HUES6 (cell line): Measurements from ENCODE around the gene TUBA4A.

Source experiments
- H3K27ac ChIP-seq: 2 replicates; pipeline ENCODE4 v1.7.0; 2013; ENCODE audit warnings: low read depth, mild to moderate bottlenecking, low read length, inconsistent platforms
- H3K27me3 ChIP-seq: 2 replicates; pipeline ENCODE4 v1.6.1; 2013; ENCODE audit warnings: low read length; ENCODE audit not compliant: control insufficient read depth, insufficient read depth
- H3K36me3 ChIP-seq: 2 replicates; pipeline ENCODE4 v1.6.1; 2013; ENCODE audit warnings: low read length; ENCODE audit not compliant: control insufficient read depth, insufficient read depth
- H3K4me1 ChIP-seq: 2 replicates; pipeline ENCODE4 v1.6.1; 2013; ENCODE audit warnings: low read length; ENCODE audit not compliant: control insufficient read depth, insufficient read depth
- H3K4me3 ChIP-seq: 2 replicates; pipeline ENCODE4 v1.5.1; 2013; ENCODE audit warnings: low read depth, low read length
- H3K9ac ChIP-seq: one replicate; pipeline ENCODE4 v1.6.1; 2013; ENCODE audit warnings: mild to moderate bottlenecking, low read length
- H3K9me3 ChIP-seq: 2 replicates; pipeline ENCODE4 v1.6.1; 2013; ENCODE audit warnings: low read depth, low read length; ENCODE audit not compliant: control insufficient read depth, insufficient read depth

Gene TUBA4A

GRCh38 chr2:219247678-219248642 lies 5.8 kb downstream of the TUBA4A start:
- Histone ChIP-seq H3K4me3 (no peak overlapping the region), H3K36me3 (peaks cover 26% of the 10 kb centered on the region), H3K27ac (no peak overlapping the region), H3K27me3 (peaks cover 25% of the 10 kb centered on the region), H3K4me1 (peaks cover 28% of the 10 kb centered on the region), H3K9ac (no peak overlapping the region), H3K9me3 (no peaks in the 10 kb centered on the region)

- no peak overlapping the region for H3K27ac ChIP-seq
- peaks cover 11% of the 10 kb centered on the region for H3K27me3 ChIP-seq
- no peak overlapping the region for H3K9ac ChIP-seq
- H3K9me3 ChIP-seq = no peaks in the 10 kb centered on the region
- peaks cover 16% of the 10 kb centered on the region for H3K4me1 ChIP-seq
- H3K36me3 ChIP-seq = peaks cover 26% of the 10 kb centered on the region
- H3K4me3 ChIP-seq = no peak overlapping the region
Measured at GRCh38 chr2:219246559-219246958, 7.2 kb downstream of the TUBA4A start.

GRCh38 chr2:219245899-219246230 lies 7.9 kb downstream of the TUBA4A start:
- Histone ChIP-seq H3K36me3 (peaks cover 26% of the 10 kb centered on the region), H3K9ac (peak overlapping the region; percentile 86), H3K27me3 (peaks cover 4% of the 10 kb centered on the region; the same call in 1 of the 2 replicates), H3K9me3 (no peaks in the 10 kb centered on the region), H3K4me1 (peaks cover 16% of the 10 kb centered on the region), H3K27ac (peak overlapping the region; percentile 68; the same call in 1 of the 2 replicates), H3K4me3 (peak overlapping the region; percentile 83)

- peaks cover under 1% of the 10 kb centered on the region; the same call in 1 of the 2 replicates for H3K27me3 ChIP-seq
- H3K36me3 ChIP-seq = peaks cover 21% of the 10 kb centered on the region
- peaks cover 16% of the 10 kb centered on the region for H3K4me1 ChIP-seq
- H3K4me3 ChIP-seq = peak within 1 kb of the TSS; percentile 83
- no peaks in the 10 kb centered on the region for H3K9me3 ChIP-seq
- peak within 1 kb of the TSS; percentile 68 for H3K27ac ChIP-seq
- H3K9ac ChIP-seq = peak within 1 kb of the TSS; percentile 86
Measured at GRCh38 chr2:219245148-219245898, 8.4 kb downstream of the TUBA4A start, which contains the start of the genes GLB1L and STK16. Gene GLB1L, minus strand, starts transcription at chr2:219245444. Its CDS starts 1,871 bp downstream, at chr2:219243573. Gene STK16, plus strand, starts transcription at chr2:219245479. Its CDS starts 521 bp downstream, at chr2:219246000.

- Histone ChIP-seq H3K9me3 (no peaks in the 10 kb centered on the region), H3K9ac (peak overlapping the region; percentile 86), H3K4me3 (peak overlapping the region; percentile 83), H3K27me3 (no peaks in the 10 kb centered on the region), H3K4me1 (peaks cover 16% of the 10 kb centered on the region), H3K36me3 (peaks cover 19% of the 10 kb centered on the region), H3K27ac (peak overlapping the region; percentile 68; the same call in 1 of the 2 replicates)
Measured at GRCh38 chr2:219244789-219245147, 8.9 kb downstream of the TUBA4A start.

GRCh38 chr2:219243291-219243761 lies 10.4 kb downstream of the TUBA4A start:
- Histone ChIP-seq H3K27me3 (no peaks in the 10 kb centered on the region), H3K4me1 (peaks cover 7% of the 10 kb centered on the region), H3K36me3 (peaks cover 19% of the 10 kb centered on the region), H3K4me3 (no peak overlapping the region), H3K9me3 (no peaks in the 10 kb centered on the region), H3K27ac (no peak overlapping the region), H3K9ac (no peak overlapping the region)

GRCh38 chr2:219234331-219234730 lies 19.4 kb downstream of the TUBA4A start:
- Histone ChIP-seq H3K4me3 (no peak overlapping the region), H3K36me3 (peaks cover 71% of the 10 kb centered on the region)

GRCh38 chr2:219230059-219230540 lies 23.6 kb downstream of the TUBA4A start:
- H3K9me3 ChIP-seq = no peaks in the 10 kb centered on the region
- peak overlapping the region; percentile 72 for H3K9ac ChIP-seq
- H3K27ac ChIP-seq = peak overlapping the region; percentile 8
- peaks cover 11% of the 10 kb centered on the region; the same call in 1 of the 2 replicates for H3K4me1 ChIP-seq
- H3K36me3 ChIP-seq = peaks cover 52% of the 10 kb centered on the region
- H3K4me3 ChIP-seq = peak overlapping the region; percentile 74
- no peaks in the 10 kb centered on the region for H3K27me3 ChIP-seq

More at GRCh38 chr2:219234331-219234730, 19.4 kb downstream of the TUBA4A start:
- H3K9me3 ChIP-seq = no peaks in the 10 kb centered on the region
- no peaks in the 10 kb centered on the region for H3K27me3 ChIP-seq
- no peak overlapping the region for H3K27ac ChIP-seq
- H3K4me1 ChIP-seq = 0 out of 2 replicates have a peak, but pooled peaks cover 3% of the 10 kb centered on the region
- H3K9ac ChIP-seq = no peak overlapping the region

GRCh38 chr2:219229305-219230058 lies 24.2 kb downstream of the TUBA4A start, which contains the start of the genes ANKZF1 and ATG9A:
Gene ANKZF1, plus strand, starts transcription at chr2:219229806. Its CDS starts 452 bp downstream, at chr2:219230258.
Gene ATG9A, minus strand, starts transcription at chr2:219229636. Its CDS starts 1,612 bp downstream, at chr2:219228024.
- Histone ChIP-seq H3K27ac (peak within 1 kb of the TSS; percentile 60), H3K27me3 (no peaks in the 10 kb centered on the region), H3K9ac (peak within 1 kb of the TSS; percentile 72), H3K4me3 (peak within 1 kb of the TSS; percentile 74), H3K9me3 (no peaks in the 10 kb centered on the region), H3K4me1 (peaks cover 11% of the 10 kb centered on the region; the same call in 1 of the 2 replicates), H3K36me3 (peaks cover 52% of the 10 kb centered on the region)

- H3K27me3 ChIP-seq = no peaks in the 10 kb centered on the region
- H3K9ac ChIP-seq = peak overlapping the region; percentile 71
- peaks cover 52% of the 10 kb centered on the region for H3K36me3 ChIP-seq
- peaks cover 11% of the 10 kb centered on the region; the same call in 1 of the 2 replicates for H3K4me1 ChIP-seq
- H3K4me3 ChIP-seq = peak overlapping the region; percentile 74
- H3K9me3 ChIP-seq = no peaks in the 10 kb centered on the region
- peak overlapping the region; percentile 60; the same call in 1 of the 2 replicates for H3K27ac ChIP-seq
Measured at GRCh38 chr2:219228911-219229304, 24.8 kb downstream of the TUBA4A start.
